SU-DHL-6 (cell line): ENCODE measurements around the gene DTWD1.
A peak's percentile ranks its signal among the peaks of the same experiment; 100 is the strongest.
"Not testable (repeated sequence)": the region's sequence is repeated elsewhere in the genome, so short reads cannot be mapped to it uniquely, and the experiment has no call there.

ENCODE experiments used
- H2AFZ ChIP-seq: fragments of 200-600 bp; sonication (generic); 2 replicates; pipeline ENCODE4 v1.6.1; 2014; ENCODE audit warnings: low read depth, mild to moderate bottlenecking, moderate library complexity, mixed read lengths, antibody characterized with exemption, low read length; ENCODE audit not compliant: severe bottlenecking
- H3F3A ChIP-seq: fragments of 200-600 bp; shearing (Covaris generic); 2 replicates; pipeline ENCODE4 v1.6.0; 2016; ENCODE audit warnings: antibody characterized with exemption, mild to moderate bottlenecking; ENCODE audit not compliant: insufficient read depth
- H3K27ac ChIP-seq: fragments of 200-600 bp; sonication (generic); 2 replicates; pipeline ENCODE4 v1.5.1; 2016; ENCODE audit warnings: low read depth, mild to moderate bottlenecking, low read length, moderate library complexity, mixed read lengths
- H3K27me3 ChIP-seq: fragments of 200-600 bp; sonication (generic), shearing (Covaris generic); 2 replicates; pipeline ENCODE4 v1.6.0; 2014; ENCODE audit warnings: mild to moderate bottlenecking, low read length
- H3K36me3 ChIP-seq: fragments of 200-600 bp; sonication (generic); 2 replicates; pipeline ENCODE4 v1.6.1; 2014; ENCODE audit warnings: mild to moderate bottlenecking, low read length, mixed read lengths
- H3K4me2 ChIP-seq: fragments of 300-600, 200-600 bp; shearing (Covaris generic), sonication (generic); 2 replicates; pipeline ENCODE4 v1.6.0; 2014; ENCODE audit warnings: low read length, low read depth, mild to moderate bottlenecking; ENCODE audit not compliant: poor library complexity, severe bottlenecking
- H3K4me3 ChIP-seq: fragments of 200-600 bp; sonication (generic); 2 replicates; pipeline ENCODE4 v1.5.1; 2014; ENCODE audit warnings: antibody characterized with exemption, low read length, mild to moderate bottlenecking, mixed read lengths; ENCODE audit not compliant: insufficient read depth, poor library complexity, severe bottlenecking
- H3K79me2 ChIP-seq: fragments of 200-600 bp; sonication (generic); 2 replicates; pipeline ENCODE4 v1.6.1; 2014; ENCODE audit warnings: mild to moderate bottlenecking, low read length, moderate library complexity; ENCODE audit not compliant: insufficient read depth
- H3K9ac ChIP-seq: fragments of 200-600 bp; sonication (generic); 2 replicates; pipeline ENCODE4 v1.7.0; 2014; ENCODE audit warnings: mild to moderate bottlenecking, low read length
- H3K9me2 ChIP-seq: fragments of 200-600 bp; sonication (generic); replicated peaks from 2 replicates; pipeline ENCODE4 v1.6.1; 2014; ENCODE audit warnings: low read length; ENCODE audit not compliant: insufficient read depth
- H3K9me3 ChIP-seq: fragments of 200-600 bp; sonication (generic); 2 replicates; pipeline ENCODE4 v1.6.1; 2014; ENCODE audit warnings: low read length, mixed read lengths; ENCODE audit not compliant: insufficient read depth
- H4K20me1 ChIP-seq: fragments of 200-600 bp; sonication (generic); 2 replicates; pipeline ENCODE4 v1.6.1; 2014; ENCODE audit warnings: low read depth, mild to moderate bottlenecking, antibody characterized with exemption, low read length, moderate library complexity, mixed read lengths
- EZH2phosphoT487 ChIP-seq: fragments of 200-600 bp; sonication (generic), shearing (Covaris generic); conservative IDR thresholded peaks from 2 replicates; pipeline ENCODE4 v1.6.1; 2018; ENCODE audit warnings: mild to moderate bottlenecking, antibody characterized with exemption, low read length, moderate library complexity, mixed read lengths
- TF ChIP-seq, protein P1 (sequence below): fragments of 200-600 bp; sonication (generic); IDR thresholded peaks from one replicate; pipeline ENCODE4 v1.5.1; 2017; ENCODE audit warnings: antibody characterized with exemption, mild to moderate bottlenecking, low read length, moderate library complexity; ENCODE audit not compliant: insufficient read depth, poor library complexity, severe bottlenecking

DTWD1 gene

DNA sequence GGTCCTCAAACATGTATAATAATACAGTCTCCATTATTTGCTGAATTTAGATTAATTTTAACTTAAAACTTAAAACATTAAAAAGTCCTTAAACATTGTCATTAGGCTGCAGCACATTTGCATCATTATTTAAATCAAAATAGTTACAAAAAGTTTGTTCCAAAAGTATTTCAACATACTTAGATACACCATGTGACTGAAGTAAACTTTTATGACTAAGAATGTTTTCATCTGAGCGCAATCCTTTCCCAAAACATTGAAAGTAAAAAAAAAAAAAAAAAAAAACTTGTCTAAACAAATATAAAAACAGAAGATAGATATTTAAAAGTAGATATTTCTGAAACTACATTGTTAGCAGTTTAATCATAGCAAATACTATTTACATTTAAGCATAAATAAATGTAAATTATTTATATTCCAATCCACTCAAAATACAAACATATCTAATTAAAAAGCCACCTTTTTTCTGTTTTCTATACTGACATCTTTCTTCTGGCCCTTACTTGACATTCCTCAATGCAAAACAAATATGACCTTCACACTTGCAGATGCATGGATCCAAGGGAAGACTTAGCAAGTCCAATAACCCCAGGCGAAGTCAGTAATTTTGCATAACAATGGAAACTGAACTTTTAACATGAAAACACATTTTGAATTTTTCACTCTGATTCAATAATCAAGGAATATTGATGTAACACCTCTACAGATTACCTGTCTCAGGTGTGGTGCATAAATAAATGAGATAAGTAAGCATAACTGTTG, 10.5 kb upstream of the DTWD1 start:
- no peaks in the 10 kb centered on the region for H3F3A ChIP-seq
- no peak overlapping the region for H3K9ac ChIP-seq
- H3K4me2 ChIP-seq = no peak overlapping the region
- H3K36me3 ChIP-seq = peaks cover 7% of the 10 kb centered on the region
- no peaks in the 10 kb centered on the region for H3K27me3 ChIP-seq
- H2AFZ ChIP-seq = no peak overlapping the region
- no peak overlapping the region for H3K27ac ChIP-seq
- no peaks in the 10 kb centered on the region; the same call in 1 of the 2 replicates for H3K9me3 ChIP-seq
- H3K9me2 ChIP-seq = no peaks in the 10 kb centered on the region
- no peaks in the 10 kb centered on the region for H3K79me2 ChIP-seq
- no peak overlapping the region for H3K4me3 ChIP-seq
- no peaks in the 10 kb centered on the region for H4K20me1 ChIP-seq
- no peak for TF ChIP-seq EZH2phosphoT487
- TF ChIP-seq, protein P1, sequence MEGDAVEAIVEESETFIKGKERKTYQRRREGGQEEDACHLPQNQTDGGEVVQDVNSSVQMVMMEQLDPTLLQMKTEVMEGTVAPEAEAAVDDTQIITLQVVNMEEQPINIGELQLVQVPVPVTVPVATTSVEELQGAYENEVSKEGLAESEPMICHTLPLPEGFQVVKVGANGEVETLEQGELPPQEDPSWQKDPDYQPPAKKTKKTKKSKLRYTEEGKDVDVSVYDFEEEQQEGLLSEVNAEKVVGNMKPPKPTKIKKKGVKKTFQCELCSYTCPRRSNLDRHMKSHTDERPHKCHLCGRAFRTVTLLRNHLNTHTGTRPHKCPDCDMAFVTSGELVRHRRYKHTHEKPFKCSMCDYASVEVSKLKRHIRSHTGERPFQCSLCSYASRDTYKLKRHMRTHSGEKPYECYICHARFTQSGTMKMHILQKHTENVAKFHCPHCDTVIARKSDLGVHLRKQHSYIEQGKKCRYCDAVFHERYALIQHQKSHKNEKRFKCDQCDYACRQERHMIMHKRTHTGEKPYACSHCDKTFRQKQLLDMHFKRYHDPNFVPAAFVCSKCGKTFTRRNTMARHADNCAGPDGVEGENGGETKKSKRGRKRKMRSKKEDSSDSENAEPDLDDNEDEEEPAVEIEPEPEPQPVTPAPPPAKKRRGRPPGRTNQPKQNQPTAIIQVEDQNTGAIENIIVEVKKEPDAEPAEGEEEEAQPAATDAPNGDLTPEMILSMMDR = no peak

DNA sequence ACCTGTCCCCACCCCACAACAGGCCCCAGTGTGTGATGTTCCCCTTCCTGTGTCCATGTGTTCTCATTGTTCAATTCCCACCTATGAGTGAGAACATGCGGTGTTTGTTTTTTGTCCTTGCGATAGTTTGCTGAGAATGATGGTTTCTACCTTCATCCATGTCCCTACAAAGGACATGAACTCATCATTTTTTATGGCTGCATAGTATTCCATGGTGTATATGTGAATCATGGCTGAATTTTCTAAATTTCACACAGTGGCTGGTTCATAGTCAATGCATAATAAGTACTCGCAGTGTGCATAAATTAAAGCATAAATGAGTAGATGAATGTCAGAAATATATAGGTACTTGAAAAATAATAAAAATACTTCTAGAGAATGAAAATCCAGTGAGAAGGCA, 8.6 kb upstream of the DTWD1 start:
- not testable (repeated sequence) for H3K9me3 ChIP-seq, H3K36me3 ChIP-seq, H3K27me3 ChIP-seq, H3K79me2 ChIP-seq, H3F3A ChIP-seq, H3K9ac ChIP-seq, H3K27ac ChIP-seq, H3K4me3 ChIP-seq, H3K9me2 ChIP-seq, H4K20me1 ChIP-seq, H3K4me2 ChIP-seq, H2AFZ ChIP-seq

DNA sequence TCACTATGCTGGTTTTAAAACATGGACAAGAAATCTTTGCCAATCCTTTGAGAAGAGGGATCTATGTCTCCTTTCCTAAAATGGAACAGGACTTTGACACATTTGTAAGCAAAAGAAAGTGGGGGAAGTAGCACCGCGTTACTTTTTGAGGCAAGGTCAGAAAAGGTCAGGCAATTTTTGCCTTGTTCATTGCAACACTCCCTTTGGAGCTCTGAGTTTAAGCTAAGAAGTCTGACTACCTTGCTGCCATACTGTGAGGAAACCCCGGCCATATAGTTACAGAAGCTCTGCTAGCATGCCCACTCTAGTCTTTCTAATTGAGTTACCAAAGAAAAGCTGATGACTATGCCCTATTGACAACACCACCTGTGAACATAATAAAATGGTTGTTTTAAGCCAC, 1.6 kb upstream of the DTWD1 start:
- Histone ChIP-seq H4K20me1 (no peaks in the 10 kb centered on the region), H3K9me3 (peaks cover 4% of the 10 kb centered on the region; the same call in 1 of the 2 replicates), H3K36me3 (peaks cover 5% of the 10 kb centered on the region), H3F3A (no peaks in the 10 kb centered on the region), H2AFZ (no peak overlapping the region), H3K9me2 (no peaks in the 10 kb centered on the region), H3K27me3 (no peaks in the 10 kb centered on the region), H3K27ac (no peak overlapping the region), H3K4me2 (peak overlapping the region; percentile 97), H3K4me3 (no peak overlapping the region), H3K9ac (no peak overlapping the region), H3K79me2 (peaks cover 31% of the 10 kb centered on the region)
- TF ChIP-seq, protein P1 = no peak
- TF ChIP-seq EZH2phosphoT487 = no peak

DNA sequence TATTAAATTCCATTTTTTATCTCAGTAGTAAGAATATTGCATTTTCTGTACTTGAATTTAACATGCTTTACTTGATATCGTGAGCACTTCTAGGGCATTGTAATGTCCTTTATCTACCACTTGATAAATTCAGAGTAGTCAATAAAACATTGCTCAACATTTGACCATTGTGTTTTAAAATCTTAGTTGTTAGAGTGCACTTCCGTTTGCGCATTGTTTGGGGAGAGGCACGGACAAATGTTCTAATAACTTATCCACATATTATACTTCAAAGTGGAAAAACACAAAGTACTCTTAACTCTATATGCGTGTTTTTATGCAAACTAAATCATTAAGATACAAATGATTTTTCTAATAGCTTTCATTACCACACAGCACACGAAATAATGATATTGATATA, 649 bp upstream of the DTWD1 start:
- Histone ChIP-seq H3K4me3 (peak overlapping the region; percentile 70), H3K27ac (no peak overlapping the region), H3K36me3 (peaks cover 13% of the 10 kb centered on the region), H3F3A (no peaks in the 10 kb centered on the region), H3K27me3 (no peaks in the 10 kb centered on the region), H2AFZ (peak overlapping the region; percentile 92), H3K9me2 (no peaks in the 10 kb centered on the region), H3K9ac (peak overlapping the region; percentile 86), H3K79me2 (peaks cover 38% of the 10 kb centered on the region), H3K4me2 (peak overlapping the region; percentile 97), H4K20me1 (no peaks in the 10 kb centered on the region), H3K9me3 (0 out of 2 replicates have a peak, but pooled peaks cover 4% of the 10 kb centered on the region)
- no peak for TF ChIP-seq EZH2phosphoT487
- TF ChIP-seq, protein P1 = no peak
